HepG2 (cell line): ENCODE measurements around the gene HPS1. TPM values are rescaled to one million over a fixed set of nuclear protein-coding genes. Genes with fewer than 3 reads are reported as not detected.

Experiments
- AHR ChIP-seq: IDR thresholded peaks from 2 replicates; pipeline ENCODE4 v1.6.1; 2018; ENCODE audit warnings: missing genetic modification reagents, missing compliant biosample characterization
- ARNT2 ChIP-seq: sonication (generic); formaldehyde crosslinking; IDR thresholded peaks from 2 replicates; pipeline ENCODE4 v1.8.0; 2022; ENCODE audit warnings: mild to moderate bottlenecking, low read depth, missing genetic modification reagents, moderate library complexity
- EED ChIP-seq: sonication (generic); formaldehyde crosslinking; IDR thresholded peaks from 2 replicates; pipeline ENCODE4 v1.5.0; 2020; ENCODE audit warnings: mild to moderate bottlenecking, missing genetic modification reagents
- FOXA3 ChIP-seq: IDR thresholded peaks from 2 replicates; pipeline ENCODE4 v1.6.1; 2016; ENCODE audit warnings: missing genetic modification reagents, missing compliant biosample characterization
- GABPA ChIP-seq, 2 experiments: IDR thresholded peaks; 2 replicates each; pipeline ENCODE4 v1.6.1; 2011 to 2016; ENCODE audit warnings: low read depth in 2 of 2, low read length in 1 of 2, missing biosample characterization in 1 of 2, missing genetic modification characterization in 1 of 2
- HDAC2 ChIP-seq: sonication (generic); formaldehyde crosslinking; IDR thresholded peaks from 2 replicates; pipeline ENCODE4 v1.4.0; 2020; ENCODE audit warnings: missing genetic modification reagents
- IKZF4 ChIP-seq: sonication (generic); formaldehyde crosslinking; IDR thresholded peaks from 2 replicates; pipeline ENCODE4 v1.5.1; 2020; ENCODE audit warnings: borderline replicate concordance, mild to moderate bottlenecking, low read depth, missing genetic modification reagents; ENCODE audit errors: not compliant biosample characterization
- NCOR1 ChIP-seq: fragments of 200-600 bp; sonication (generic); IDR thresholded peaks from 2 replicates; pipeline ENCODE4 v1.7.0; 2017; ENCODE audit warnings: antibody characterized with exemption, low read length, borderline replicate concordance
- NR2C2 ChIP-seq: sonication (generic); formaldehyde crosslinking; IDR thresholded peaks from 2 replicates; pipeline ENCODE4 v1.4.0; 2020; ENCODE audit warnings: missing genetic modification reagents, mild to moderate bottlenecking, moderate library complexity, borderline replicate concordance
- PHF8 ChIP-seq: sonication (generic); formaldehyde crosslinking; IDR thresholded peaks from 2 replicates; pipeline ENCODE4 v1.5.0; 2020; ENCODE audit warnings: missing genetic modification reagents
- POLR2AphosphoS5 ChIP-seq: IDR thresholded peaks from 2 replicates; pipeline ENCODE4 v1.6.1; 2012; ENCODE audit warnings: low read depth, low read length
- POLR2G ChIP-seq: fragments of 200-400 bp; formaldehyde crosslinking; IDR thresholded peaks from 2 replicates; pipeline ENCODE4 v1.6.1; 2018; ENCODE audit warnings: mild to moderate bottlenecking, low read depth, low read length, moderate library complexity
- RXRA ChIP-seq: sonication (generic); formaldehyde crosslinking; IDR thresholded peaks from 2 replicates; pipeline ENCODE4 v1.5.1; 2020; ENCODE audit warnings: missing genetic modification reagents
- SALL2 ChIP-seq: sonication (generic); formaldehyde crosslinking; IDR thresholded peaks from 2 replicates; pipeline ENCODE4 v1.8.1; 2023; ENCODE audit warnings: mild to moderate bottlenecking, missing genetic modification reagents, inconsistent platforms
- SOX6 ChIP-seq, 2 experiments: fragments of 450-650 bp in 1 of 2; sonication (generic) in 1 of 2; formaldehyde crosslinking in 1 of 2; IDR thresholded peaks; 2 replicates each; pipeline versions ENCODE4 v1.4.0 to v1.6.1; 2017 to 2020; ENCODE audit warnings: antibody characterized with exemption in 1 of 2, mild to moderate bottlenecking in 1 of 2, missing genetic modification reagents in 1 of 2
- U2AF1 ChIP-seq: fragments of 200-400 bp; formaldehyde crosslinking; optimal IDR thresholded peaks from 2 replicates; pipeline ENCODE3; 2017; ENCODE audit warnings: mild to moderate bottlenecking, low read depth, low read length
- ZNF292 ChIP-seq: sonication (generic); formaldehyde crosslinking; IDR thresholded peaks from 2 replicates; pipeline ENCODE4 v1.8.1; 2022; ENCODE audit warnings: mild to moderate bottlenecking, low read depth, missing genetic modification reagents, borderline replicate concordance
- ZNF317 ChIP-seq: sonication (generic); formaldehyde crosslinking; IDR thresholded peaks from 2 replicates; pipeline ENCODE4 v1.5.0; 2020; ENCODE audit warnings: mild to moderate bottlenecking, missing genetic modification reagents
- ZNF564 ChIP-seq: sonication (generic); formaldehyde crosslinking; IDR thresholded peaks from 2 replicates; pipeline ENCODE4 v1.8.1; 2023; ENCODE audit warnings: mild to moderate bottlenecking, missing genetic modification reagents
- ZNF747 ChIP-seq: sonication (generic); formaldehyde crosslinking; IDR thresholded peaks from 2 replicates; pipeline ENCODE4 v1.8.1; 2023; ENCODE audit warnings: missing genetic modification reagents, mild to moderate bottlenecking, borderline replicate concordance
- ZSCAN20 ChIP-seq: sonication (generic); formaldehyde crosslinking; IDR thresholded peaks from 2 replicates; pipeline ENCODE4 v1.4.0; 2020; ENCODE audit warnings: missing genetic modification reagents, mild to moderate bottlenecking, borderline replicate concordance
- polyA plus RNA-seq, 8 experiments: library from polyadenylated mRNA; depleted of rRNA in 3 of 8; stranded (reverse) in 7 of 8; unstranded in 1 of 8; fragments of >200 nt; fragmentation: Illumina TruSeq in 4 of 8; extraction: Trizol in 4 of 8; gene quantifications; 2 replicates each; pipeline versions ENCODE4 v1.2.1 to v1.2.3, GENCODE V29; 2011 to 2016; ENCODE audit warnings: low read depth in 4 of 8, missing spikeins in 1 of 8, mixed read lengths in 1 of 8; ENCODE audit not compliant: insufficient read depth in 1 of 8
- total RNA-seq, 5 experiments: library from RNA; depleted of rRNA; stranded (reverse); fragments of >200 nt; fragmentation: Illumina TruSeq; extraction: Trizol; gene quantifications; 2 replicates each; pipeline ENCODE4 v1.2.3, GENCODE V29; 2016; ENCODE audit warnings: low read depth in 1 of 5
- TF ChIP-seq, protein P1 (sequence below): IDR thresholded peaks from 2 replicates; pipeline ENCODE4 v1.6.1; 2016; ENCODE audit warnings: low read depth, control low read depth
- TF ChIP-seq, protein P2 (sequence below): IDR thresholded peaks from 2 replicates; pipeline ENCODE4 v1.6.1; 2016; ENCODE audit warnings: mild to moderate bottlenecking
- TF ChIP-seq, protein P3 (sequence below): sonication (generic); formaldehyde crosslinking; IDR thresholded peaks from 2 replicates; pipeline ENCODE4 v1.5.0; 2020; ENCODE audit warnings: mild to moderate bottlenecking, missing genetic modification reagents, borderline replicate concordance

The HPS1 gene
- total and polyA plus RNA-seq, 2 of the 13 experiments (the other 11 are each of a cell fraction or from before 2014, with no cell fraction given): 24.6 to 25.8 TPM

DNA sequence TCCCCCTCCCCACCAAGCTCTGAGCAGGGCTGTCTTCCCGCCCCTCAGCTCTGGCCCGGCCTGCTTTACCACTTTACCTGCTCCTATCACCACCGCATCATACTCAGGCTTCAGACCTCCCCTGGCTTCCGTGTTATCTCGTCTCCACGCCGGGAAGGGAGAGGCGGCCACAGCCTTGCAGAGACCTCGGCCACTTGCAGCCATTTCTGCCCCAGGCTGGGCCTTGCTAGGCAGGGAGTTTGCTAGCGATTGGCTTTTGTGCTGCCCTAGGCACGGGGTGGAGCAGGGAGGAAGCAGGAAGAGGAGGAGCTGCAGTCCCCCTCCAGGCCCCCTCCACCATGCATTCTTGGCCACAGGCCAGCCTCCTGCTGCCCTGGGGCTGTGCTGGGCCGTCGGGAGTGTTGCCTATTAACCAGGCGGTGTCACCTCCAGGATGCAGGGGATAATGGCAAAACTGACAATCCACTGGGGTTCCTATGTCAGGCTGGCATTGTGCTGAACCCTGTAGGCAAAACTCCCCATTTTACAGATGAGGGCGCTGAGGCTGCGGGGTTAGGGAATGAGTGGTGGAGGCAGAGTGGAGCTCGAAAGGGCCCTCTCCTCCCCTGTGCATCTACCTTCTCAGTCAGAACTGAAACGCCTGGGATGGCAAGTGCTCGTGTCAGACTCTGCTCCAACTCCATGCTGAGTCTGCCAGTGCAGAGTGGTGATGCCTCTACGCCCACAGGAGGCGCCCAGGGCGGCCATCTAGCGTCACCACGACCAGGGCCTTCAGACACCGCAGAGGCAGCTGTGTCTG is 31.6 kb downstream of the HPS1 start, which contains the start of gene PYROXD2 (continued):
- TF ChIP-seq NCOR1: no peak
- TF ChIP-seq, protein P1, sequence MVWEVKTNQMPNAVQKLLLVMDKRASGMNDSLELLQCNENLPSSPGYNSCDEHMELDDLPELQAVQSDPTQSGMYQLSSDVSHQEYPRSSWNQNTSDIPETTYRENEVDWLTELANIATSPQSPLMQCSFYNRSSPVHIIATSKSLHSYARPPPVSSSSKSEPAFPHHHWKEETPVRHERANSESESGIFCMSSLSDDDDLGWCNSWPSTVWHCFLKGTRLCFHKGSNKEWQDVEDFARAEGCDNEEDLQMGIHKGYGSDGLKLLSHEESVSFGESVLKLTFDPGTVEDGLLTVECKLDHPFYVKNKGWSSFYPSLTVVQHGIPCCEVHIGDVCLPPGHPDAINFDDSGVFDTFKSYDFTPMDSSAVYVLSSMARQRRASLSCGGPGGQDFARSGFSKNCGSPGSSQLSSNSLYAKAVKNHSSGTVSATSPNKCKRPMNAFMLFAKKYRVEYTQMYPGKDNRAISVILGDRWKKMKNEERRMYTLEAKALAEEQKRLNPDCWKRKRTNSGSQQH: no peak
- TF ChIP-seq IKZF4 (CRISPR knock-in tag): peak; percentile 33
- TF ChIP-seq POLR2G: peak; percentile 98
- 0 out of 2 replicates have a peak, but pooled peaks have one; percentile 63 for TF ChIP-seq ZSCAN20 (CRISPR knock-in tag)
- peak; percentile 68; the same call in 1 of the 2 replicates for TF ChIP-seq ZNF292 (CRISPR knock-in tag)
- TF ChIP-seq, protein P2, sequence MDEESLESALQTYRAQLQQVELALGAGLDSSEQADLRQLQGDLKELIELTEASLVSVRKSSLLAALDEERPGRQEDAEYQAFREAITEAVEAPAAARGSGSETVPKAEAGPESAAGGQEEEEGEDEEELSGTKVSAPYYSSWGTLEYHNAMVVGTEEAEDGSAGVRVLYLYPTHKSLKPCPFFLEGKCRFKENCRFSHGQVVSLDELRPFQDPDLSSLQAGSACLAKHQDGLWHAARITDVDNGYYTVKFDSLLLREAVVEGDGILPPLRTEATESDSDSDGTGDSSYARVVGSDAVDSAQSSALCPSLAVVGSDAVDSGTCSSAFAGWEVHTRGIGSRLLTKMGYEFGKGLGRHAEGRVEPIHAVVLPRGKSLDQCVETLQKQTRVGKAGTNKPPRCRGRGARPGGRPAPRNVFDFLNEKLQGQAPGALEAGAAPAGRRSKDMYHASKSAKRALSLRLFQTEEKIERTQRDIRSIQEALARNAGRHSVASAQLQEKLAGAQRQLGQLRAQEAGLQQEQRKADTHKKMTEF (CRISPR knock-in tag): peak; percentile 74
- TF ChIP-seq U2AF1: peak; percentile 47
- peak; percentile 19; the same call in 1 of the 2 replicates for TF ChIP-seq RXRA
- TF ChIP-seq, protein P3, sequence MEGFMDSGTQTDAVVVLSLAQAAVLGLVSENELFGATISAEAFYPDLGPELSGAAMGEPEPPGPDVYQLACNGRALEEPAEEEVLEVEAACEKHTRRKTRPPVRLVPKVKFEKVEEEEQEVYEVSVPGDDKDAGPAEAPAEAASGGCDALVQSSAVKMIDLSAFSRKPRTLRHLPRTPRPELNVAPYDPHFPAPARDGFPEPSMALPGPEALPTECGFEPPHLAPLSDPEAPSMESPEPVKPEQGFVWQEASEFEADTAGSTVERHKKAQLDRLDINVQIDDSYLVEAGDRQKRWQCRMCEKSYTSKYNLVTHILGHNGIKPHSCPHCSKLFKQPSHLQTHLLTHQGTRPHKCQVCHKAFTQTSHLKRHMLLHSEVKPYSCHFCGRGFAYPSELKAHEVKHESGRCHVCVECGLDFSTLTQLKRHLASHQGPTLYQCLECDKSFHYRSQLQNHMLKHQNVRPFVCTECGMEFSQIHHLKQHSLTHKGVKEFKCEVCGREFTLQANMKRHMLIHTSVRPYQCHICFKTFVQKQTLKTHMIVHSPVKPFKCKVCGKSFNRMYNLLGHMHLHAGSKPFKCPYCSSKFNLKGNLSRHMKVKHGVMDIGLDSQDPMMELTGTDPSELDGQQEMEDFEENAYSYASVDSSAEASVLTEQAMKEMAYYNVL: peak; percentile 71; the same call in 1 of the 2 replicates
- TF ChIP-seq ZNF317 (CRISPR knock-in tag): peak; percentile 66; the same call in 1 of the 2 replicates
- TF ChIP-seq AHR (CRISPR knock-in tag): no peak; the same call in 1 of the 2 replicates
- peak; percentile 96 for TF ChIP-seq POLR2AphosphoS5
- no peak for TF ChIP-seq ZNF564
- peak; percentile 52 for TF ChIP-seq GABPA (IDR thresholded peaks at IDR 0.05; ENCODE audit: low read depth, low read length)
- TF ChIP-seq GABPA (CRISPR knock-in tag; IDR thresholded peaks at IDR 0.05; ENCODE audit: low read depth): peak; percentile 87
- TF ChIP-seq PHF8 (CRISPR knock-in tag): peak; percentile 98
- TF ChIP-seq ARNT2 (CRISPR knock-in tag): peak; percentile 47; the same call in 1 of the 2 replicates
- peak; percentile 65; the same call in 1 of the 2 replicates for TF ChIP-seq ZNF747 (CRISPR knock-in tag)
- TF ChIP-seq NR2C2: no peak
- TF ChIP-seq FOXA3: peak; percentile 34; the same call in 1 of the 2 replicates
- TF ChIP-seq SOX6 (IDR thresholded peaks at IDR 0.05): no peak
- TF ChIP-seq SOX6 (CRISPR knock-in tag; IDR thresholded peaks at IDR 0.05): 0 out of 2 replicates have a peak, but pooled peaks have one; percentile 25
- TF ChIP-seq HDAC2: peak; percentile 37; the same call in 1 of the 2 replicates
- TF ChIP-seq SALL2 (CRISPR knock-in tag): peak; percentile 85
- peak; percentile 62; the same call in 1 of the 2 replicates for TF ChIP-seq EED (CRISPR knock-in tag)
